ENCODE measurements around the gene TMC1.

- TF ChIP-seq, protein P1, sequence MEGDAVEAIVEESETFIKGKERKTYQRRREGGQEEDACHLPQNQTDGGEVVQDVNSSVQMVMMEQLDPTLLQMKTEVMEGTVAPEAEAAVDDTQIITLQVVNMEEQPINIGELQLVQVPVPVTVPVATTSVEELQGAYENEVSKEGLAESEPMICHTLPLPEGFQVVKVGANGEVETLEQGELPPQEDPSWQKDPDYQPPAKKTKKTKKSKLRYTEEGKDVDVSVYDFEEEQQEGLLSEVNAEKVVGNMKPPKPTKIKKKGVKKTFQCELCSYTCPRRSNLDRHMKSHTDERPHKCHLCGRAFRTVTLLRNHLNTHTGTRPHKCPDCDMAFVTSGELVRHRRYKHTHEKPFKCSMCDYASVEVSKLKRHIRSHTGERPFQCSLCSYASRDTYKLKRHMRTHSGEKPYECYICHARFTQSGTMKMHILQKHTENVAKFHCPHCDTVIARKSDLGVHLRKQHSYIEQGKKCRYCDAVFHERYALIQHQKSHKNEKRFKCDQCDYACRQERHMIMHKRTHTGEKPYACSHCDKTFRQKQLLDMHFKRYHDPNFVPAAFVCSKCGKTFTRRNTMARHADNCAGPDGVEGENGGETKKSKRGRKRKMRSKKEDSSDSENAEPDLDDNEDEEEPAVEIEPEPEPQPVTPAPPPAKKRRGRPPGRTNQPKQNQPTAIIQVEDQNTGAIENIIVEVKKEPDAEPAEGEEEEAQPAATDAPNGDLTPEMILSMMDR (IDR thresholded peaks at IDR 0.05): no peak
- TF ChIP-seq POLR2A (IDR thresholded peaks at IDR 0.05): no peak
These were observed 69.4 kb downstream of the TMC1 start for GRCh38 chr9:72590824-72591223.
